KMS-11 (cell line): ENCODE results near the gene PCSK2.

Source experiments
- H2AFZ ChIP-seq: fragments of 200-600 bp; sonication (generic); 2 replicates; pipeline ENCODE4 v1.6.1; 2016; ENCODE audit warnings: antibody characterized with exemption, mixed run types, low read depth
- H3K27ac ChIP-seq: fragments of 200-600 bp; sonication (generic); 2 replicates; pipeline ENCODE4 v1.6.1; 2016; ENCODE audit warnings: mild to moderate bottlenecking, mixed run types
- H3K27me3 ChIP-seq: fragments of 200-600 bp; sonication (generic); 2 replicates; pipeline ENCODE4 v1.6.1; 2017; ENCODE audit warnings: mild to moderate bottlenecking, low read depth, mixed run types, moderate library complexity; ENCODE audit not compliant: insufficient read depth
- H3K36me3 ChIP-seq: fragments of 200-600 bp; sonication (generic); 2 replicates; pipeline ENCODE4 v1.6.1; 2017; ENCODE audit warnings: mild to moderate bottlenecking, mixed run types; ENCODE audit not compliant: insufficient read depth
- H3K4me1 ChIP-seq: fragments of 200-600 bp; sonication (generic); 2 replicates; pipeline ENCODE4 v1.6.1; 2016; ENCODE audit warnings: mild to moderate bottlenecking, low read depth, mixed run types; ENCODE audit not compliant: poor library complexity, severe bottlenecking
- H3K4me2 ChIP-seq: fragments of 200-600 bp; sonication (generic); 2 replicates; pipeline ENCODE4 v1.7.0; 2016; ENCODE audit warnings: mild to moderate bottlenecking, mixed run types
- H3K4me3 ChIP-seq: fragments of 200-600 bp; sonication (generic); IDR thresholded peaks from 2 replicates; pipeline ENCODE4 v1.6.1; 2017; ENCODE audit warnings: low read depth, low read length, mixed read lengths; ENCODE audit not compliant: insufficient read depth
- H3K79me2 ChIP-seq: fragments of 200-600 bp; sonication (generic); 2 replicates; pipeline ENCODE4 v1.6.1; 2016; ENCODE audit warnings: low read depth, mixed run types; ENCODE audit not compliant: insufficient read depth
- H3K9ac ChIP-seq: fragments of 200-600 bp; sonication (generic); 2 replicates; pipeline ENCODE4 v1.6.1; 2016; ENCODE audit warnings: mild to moderate bottlenecking, mixed run types
- H4K20me1 ChIP-seq: fragments of 200-600 bp; sonication (generic); 2 replicates; pipeline ENCODE4 v1.6.1; 2016; ENCODE audit warnings: mild to moderate bottlenecking, mixed run types; ENCODE audit not compliant: insufficient read depth
- TF ChIP-seq, protein P1 (sequence below): fragments of 200-600 bp; sonication (generic); conservative IDR thresholded peaks from 2 replicates; pipeline ENCODE4 v1.6.1; 2017; ENCODE audit warnings: low read depth, mild to moderate bottlenecking, antibody characterized with exemption, low read length, moderate library complexity, mixed read lengths

The PCSK2 gene

DNA sequence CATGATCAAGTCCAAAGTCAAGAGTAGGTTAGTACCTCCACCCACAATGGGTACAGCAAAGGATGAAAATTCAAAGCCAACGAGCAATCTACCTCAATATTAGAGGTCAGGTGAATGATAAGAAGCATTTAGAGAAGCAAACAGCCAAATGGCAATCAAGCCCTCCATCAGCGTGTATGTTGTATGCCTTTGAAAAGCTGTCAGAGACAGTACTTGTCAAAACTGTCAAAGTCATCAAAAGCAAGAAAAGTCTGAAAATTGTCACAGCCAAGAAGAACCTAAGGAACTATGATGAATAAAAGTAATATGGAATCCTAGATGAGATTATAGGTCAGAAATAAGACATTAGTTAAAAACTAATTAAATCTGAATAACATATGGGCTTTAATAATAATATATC, 99.3 kb downstream of the PCSK2 start:
- no peak overlapping the region for H3K4me2 ChIP-seq
- no peaks in the 10 kb centered on the region for H3K4me1 ChIP-seq
- no peak overlapping the region for H2AFZ ChIP-seq
- H4K20me1 ChIP-seq = no peaks in the 10 kb centered on the region
- no peak overlapping the region for H3K4me3 ChIP-seq
- H3K9ac ChIP-seq = no peak overlapping the region
- H3K27ac ChIP-seq = no peak overlapping the region
- TF ChIP-seq, protein P1, sequence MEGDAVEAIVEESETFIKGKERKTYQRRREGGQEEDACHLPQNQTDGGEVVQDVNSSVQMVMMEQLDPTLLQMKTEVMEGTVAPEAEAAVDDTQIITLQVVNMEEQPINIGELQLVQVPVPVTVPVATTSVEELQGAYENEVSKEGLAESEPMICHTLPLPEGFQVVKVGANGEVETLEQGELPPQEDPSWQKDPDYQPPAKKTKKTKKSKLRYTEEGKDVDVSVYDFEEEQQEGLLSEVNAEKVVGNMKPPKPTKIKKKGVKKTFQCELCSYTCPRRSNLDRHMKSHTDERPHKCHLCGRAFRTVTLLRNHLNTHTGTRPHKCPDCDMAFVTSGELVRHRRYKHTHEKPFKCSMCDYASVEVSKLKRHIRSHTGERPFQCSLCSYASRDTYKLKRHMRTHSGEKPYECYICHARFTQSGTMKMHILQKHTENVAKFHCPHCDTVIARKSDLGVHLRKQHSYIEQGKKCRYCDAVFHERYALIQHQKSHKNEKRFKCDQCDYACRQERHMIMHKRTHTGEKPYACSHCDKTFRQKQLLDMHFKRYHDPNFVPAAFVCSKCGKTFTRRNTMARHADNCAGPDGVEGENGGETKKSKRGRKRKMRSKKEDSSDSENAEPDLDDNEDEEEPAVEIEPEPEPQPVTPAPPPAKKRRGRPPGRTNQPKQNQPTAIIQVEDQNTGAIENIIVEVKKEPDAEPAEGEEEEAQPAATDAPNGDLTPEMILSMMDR = no peak
- no peaks in the 10 kb centered on the region for H3K27me3 ChIP-seq
- no peaks in the 10 kb centered on the region for H3K36me3 ChIP-seq
- no peaks in the 10 kb centered on the region for H3K79me2 ChIP-seq

DNA sequence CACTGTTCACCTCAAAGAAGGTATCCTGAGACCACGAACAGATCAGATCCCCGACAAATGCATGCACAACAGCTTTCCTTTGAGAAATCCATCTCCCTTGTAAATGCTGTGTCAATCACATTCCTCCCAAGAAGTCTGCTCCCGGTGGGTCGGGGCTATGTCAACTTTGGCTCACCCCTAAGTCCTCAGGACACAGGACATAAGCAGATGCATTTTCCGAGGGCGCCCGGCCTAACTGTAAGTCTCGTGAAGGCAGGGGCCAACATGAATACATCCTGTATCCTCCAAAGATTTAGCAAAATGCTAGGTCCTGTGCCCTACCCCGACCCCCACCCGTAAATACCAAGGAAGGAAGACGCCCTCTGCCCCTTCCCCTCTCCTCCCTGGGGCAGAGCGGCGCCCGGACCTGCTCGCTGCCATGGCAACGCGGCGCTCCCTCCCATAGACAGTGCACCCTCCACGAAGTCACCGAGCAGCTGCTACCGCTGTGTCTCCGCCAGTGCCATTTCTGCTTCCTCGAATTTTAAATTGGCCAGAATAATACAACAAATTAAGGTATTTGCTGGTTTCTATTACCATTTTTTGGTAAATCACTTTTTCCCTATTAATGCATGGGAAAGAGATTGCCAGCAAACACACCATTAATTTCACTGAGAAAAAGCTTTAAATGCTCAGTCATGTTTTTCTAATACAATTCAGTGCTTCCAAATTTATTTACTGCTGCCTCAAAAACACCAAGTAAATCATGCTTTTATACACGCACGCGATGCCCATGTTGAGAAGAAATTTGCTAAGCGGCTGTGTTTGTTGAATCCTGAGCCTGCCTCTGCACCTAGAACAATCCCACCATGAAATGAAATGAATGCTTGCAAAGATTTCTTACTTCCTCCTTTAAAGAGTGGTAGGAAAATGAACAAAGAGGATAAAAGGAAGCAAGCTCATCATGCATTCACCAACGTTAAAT, 100.6 kb downstream of the PCSK2 start:
- Histone ChIP-seq H3K9ac (no peak overlapping the region), H2AFZ (no peak overlapping the region), H3K27ac (no peak overlapping the region), H3K4me1 (no peaks in the 10 kb centered on the region), H3K4me3 (no peak overlapping the region), H3K36me3 (no peaks in the 10 kb centered on the region), H3K79me2 (no peaks in the 10 kb centered on the region), H4K20me1 (no peaks in the 10 kb centered on the region), H3K27me3 (no peaks in the 10 kb centered on the region), H3K4me2 (no peak overlapping the region)
- TF ChIP-seq, protein P1 = no peak

DNA sequence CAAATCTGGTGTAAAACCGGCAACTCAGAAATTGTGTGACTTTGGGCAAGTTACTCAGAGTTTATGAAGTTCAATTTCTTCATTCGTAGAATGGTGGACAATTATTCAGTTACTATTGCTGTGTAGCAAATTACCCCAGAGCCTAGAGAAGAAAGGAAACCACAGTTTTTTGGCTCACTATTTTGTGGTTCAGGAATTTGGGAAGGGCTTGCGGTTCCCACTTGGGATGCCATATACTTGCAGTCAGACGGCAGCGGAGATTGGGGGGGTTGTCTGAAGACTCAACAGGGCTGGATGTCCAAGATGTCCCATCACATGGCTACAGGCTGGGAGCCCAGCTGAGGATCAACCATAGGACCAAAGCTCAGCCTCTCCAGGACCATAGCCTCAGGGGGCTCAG, 108.1 kb downstream of the PCSK2 start:
- H3K4me3 ChIP-seq = no peak overlapping the region
- H3K79me2 ChIP-seq = no peaks in the 10 kb centered on the region
- TF ChIP-seq, protein P1 = no peak
- no peaks in the 10 kb centered on the region for H3K36me3 ChIP-seq
- H3K27me3 ChIP-seq = no peaks in the 10 kb centered on the region
- H3K4me1 ChIP-seq = no peaks in the 10 kb centered on the region
- no peak overlapping the region for H3K4me2 ChIP-seq
- no peaks in the 10 kb centered on the region for H4K20me1 ChIP-seq
- H2AFZ ChIP-seq = no peak overlapping the region
- H3K27ac ChIP-seq = no peak overlapping the region
- H3K9ac ChIP-seq = no peak overlapping the region

DNA sequence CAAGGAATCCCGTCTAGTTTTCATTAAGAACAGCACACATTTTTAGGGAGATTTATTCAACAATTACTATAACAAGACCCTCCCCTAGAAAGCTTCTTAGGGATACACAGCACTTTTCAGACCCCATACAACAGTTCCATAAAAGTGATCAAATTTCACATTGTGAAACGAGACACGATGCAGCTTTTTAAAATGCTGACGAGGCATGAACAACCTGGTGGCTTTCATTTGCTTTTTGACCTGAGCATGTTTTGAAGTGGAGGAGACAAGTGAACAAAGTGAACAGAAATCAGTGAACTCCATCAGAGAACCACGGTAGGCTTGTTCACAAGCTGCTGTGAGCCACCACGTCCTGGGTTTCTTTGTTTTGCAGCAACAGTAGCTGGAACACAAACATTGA, 112.2 kb downstream of the PCSK2 start:
- TF ChIP-seq, protein P1 = no peak
- no peaks in the 10 kb centered on the region for H3K79me2 ChIP-seq
- H3K36me3 ChIP-seq = no peaks in the 10 kb centered on the region
- no peaks in the 10 kb centered on the region for H4K20me1 ChIP-seq
- H3K4me1 ChIP-seq = no peaks in the 10 kb centered on the region
- H3K9ac ChIP-seq = no peak overlapping the region
- H3K27ac ChIP-seq = no peak overlapping the region
- no peaks in the 10 kb centered on the region for H3K27me3 ChIP-seq
- no peak overlapping the region for H3K4me2 ChIP-seq
- no peak overlapping the region for H3K4me3 ChIP-seq
- no peak overlapping the region for H2AFZ ChIP-seq
